GM18909 (cell line): ENCODE data around the gene NAALADL2.

Experiments
- ATAC-seq: cut with Tn5 transposase; IDR thresholded peaks from one replicate; pipeline ENCODE4 v1.9.1; 2021; ENCODE audit warnings: mild to moderate bottlenecking; ENCODE audit not compliant: unreplicated experiment, poor library complexity

Gene NAALADL2

DNA sequence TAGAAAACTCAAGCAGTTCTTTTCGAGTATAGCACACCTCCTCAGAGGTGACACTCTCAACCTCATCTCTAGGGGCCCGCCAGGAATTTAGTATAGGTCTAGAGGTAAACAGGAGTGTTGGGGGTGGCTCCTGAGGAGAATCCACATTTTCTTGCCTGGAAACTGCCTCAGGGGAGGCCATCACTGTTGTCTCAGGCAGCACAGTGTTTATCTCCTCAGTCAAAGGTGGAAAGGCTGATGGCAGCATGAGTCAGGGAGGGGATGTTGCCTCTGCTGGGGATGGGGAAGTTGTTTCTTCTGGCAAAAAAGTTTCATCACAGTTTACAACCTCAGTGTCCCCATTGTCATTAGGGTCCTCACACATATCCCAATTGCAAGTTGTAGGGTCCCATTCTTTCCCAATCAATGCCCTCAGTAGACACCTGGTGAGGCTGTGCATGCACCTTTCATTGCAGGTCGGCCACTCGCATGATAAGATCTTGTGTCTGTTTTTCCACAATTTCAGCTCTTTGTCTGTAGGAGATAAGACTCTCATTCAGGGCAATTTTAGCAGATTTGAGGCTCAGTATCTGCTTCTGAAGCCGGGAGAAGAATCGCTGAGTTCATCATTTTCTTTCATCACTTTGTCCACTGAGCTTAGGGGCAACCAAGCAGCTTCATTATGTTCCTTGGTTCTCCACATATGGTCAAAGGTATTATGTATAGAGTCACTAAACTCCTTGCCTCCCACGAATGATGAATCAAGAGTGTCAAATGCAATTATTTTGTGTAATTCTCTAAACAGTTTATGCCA, 25.8 kb downstream of the NAALADL2 start:
- ATAC-seq = no peak

DNA sequence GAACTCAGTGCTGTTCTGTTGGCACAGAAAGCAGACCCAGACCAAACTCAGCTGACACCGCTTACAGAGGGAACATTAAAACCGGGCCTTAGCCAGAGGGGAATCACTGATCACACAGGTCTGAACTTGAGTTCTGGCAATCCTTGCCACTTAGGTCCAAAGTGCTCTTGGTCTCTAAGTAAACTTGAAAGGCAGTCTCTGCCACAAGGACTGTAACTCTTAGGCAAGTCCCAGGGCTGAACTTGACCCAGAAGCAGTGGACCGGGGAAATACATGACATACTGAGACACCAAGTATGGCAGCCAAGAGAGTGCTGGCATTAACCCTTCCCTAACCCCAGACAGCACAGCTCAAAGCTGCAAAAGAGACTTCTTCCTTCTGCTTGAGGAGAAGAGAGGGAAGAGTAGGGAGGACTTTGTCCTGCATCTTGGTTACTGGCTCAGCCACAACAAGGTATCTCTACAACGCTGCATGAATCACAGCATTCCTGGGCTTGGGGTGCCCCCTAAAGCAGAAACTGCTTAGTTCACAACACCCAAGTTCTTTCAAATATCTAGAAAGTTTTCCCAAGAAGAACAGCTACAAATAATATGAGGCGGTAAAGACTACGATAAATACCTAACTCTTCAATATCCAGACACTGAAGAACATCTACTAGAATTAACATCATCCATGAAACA, 32.5 kb downstream of the NAALADL2 start:
- ATAC-seq = no peak

DNA sequence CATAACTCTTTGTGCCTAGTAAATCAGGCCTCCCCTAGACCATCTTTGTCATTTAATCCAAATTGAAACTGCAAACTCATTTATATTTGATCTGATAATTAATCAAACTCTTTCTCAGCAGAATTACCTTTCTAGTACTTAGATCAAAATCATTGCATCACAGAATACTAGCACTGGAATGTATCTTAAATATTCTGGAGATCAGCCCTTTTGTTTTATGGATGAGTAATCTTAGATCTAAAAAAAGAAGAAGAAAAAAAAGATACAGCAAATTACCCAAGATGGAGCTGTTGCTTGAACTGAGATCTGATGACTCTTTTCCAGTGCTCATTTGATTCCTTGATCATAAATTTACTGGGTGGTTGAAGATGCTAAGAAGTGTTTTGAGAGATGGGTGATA, 47.9 kb downstream of the NAALADL2 start:
- ATAC-seq = no peak

- no peak for ATAC-seq
Observed at GRCh38 chr3:174907628-174908407, 48.7 kb downstream of the NAALADL2 start.

GRCh38 chr3:174931473-174932353, 72.6 kb downstream of the NAALADL2 start:
- no peak for ATAC-seq

DNA sequence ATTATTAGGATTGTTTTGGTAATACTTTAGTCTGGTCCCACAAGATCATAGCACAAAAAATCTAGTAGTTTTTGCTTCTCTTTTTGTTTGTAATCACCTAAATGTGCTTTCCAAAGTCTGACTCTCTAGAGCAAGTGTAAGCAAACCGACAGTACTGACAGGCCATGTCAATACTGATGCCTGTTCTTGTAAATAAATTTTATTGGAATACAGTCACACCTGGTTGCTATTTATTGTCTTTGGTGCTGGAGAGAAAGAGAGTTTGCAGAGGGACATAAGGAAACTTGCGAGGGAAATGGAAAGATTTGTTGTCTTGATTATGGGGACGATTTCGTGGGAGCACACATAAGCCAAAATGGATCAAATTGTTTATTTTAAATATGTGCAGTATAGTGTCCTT, 77.5 kb downstream of the NAALADL2 start:
- no peak for ATAC-seq

DNA sequence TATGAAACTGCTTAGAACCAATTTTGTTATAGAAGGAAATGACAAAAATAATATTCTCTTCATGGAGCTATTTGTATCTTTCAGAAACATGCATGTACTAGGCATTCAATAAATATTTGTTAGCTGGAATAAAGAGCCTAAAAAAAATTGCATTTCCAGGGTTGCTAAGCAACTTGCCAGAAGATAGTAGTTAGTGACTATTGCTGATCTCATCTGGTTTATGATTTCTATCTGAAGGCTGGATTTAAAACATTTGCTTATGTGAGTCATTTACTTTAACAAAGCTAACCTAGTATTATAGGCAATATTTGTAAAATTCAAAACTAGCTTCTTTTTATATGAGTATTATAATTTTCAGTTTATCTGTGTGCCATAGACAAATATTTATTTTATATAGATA, 78.3 kb downstream of the NAALADL2 start:
- no peak for ATAC-seq

- no peak for ATAC-seq
Observed at GRCh38 chr3:174938102-174938501, 79.0 kb downstream of the NAALADL2 start.

DNA sequence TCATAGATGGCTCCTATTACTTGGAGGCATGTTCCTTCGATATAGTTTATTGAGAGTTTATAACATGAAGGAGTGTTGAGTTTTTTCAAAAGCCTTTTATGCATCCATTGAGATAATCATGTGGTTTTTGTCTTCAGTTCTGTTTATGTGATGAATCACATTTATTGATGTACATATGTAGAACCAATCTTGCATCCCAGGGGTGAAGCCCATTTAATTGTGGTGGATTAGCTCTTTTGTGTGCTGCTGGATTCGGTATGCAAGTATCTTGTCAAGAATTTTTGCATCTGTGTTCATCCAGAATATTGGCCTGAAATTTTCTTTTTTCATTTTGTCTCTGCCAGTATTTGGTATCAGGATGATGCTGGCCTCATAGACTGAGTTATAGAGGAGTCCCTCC, 81.0 kb downstream of the NAALADL2 start:
- ATAC-seq = no peak

GRCh38 chr3:174945276-174945675, 86.1 kb downstream of the NAALADL2 start:
- no peak for ATAC-seq

DNA sequence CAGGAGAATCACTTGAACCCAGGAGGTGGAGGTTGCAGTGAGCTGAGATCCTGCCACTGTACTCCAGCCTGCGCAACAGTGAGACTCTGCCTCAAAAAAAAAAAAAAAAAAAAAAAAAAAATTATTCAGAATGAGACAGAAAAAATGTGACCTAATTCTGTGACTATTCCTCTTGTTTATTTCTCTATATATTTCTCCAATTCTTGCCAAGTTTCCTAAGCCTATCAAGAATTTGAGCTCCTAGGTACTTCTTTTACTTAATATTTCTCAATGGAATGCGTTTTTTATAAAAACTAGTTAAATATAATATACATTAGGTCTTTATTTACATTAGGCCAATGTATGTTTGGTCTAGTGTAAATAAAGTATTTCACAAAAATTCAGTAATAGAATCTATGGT, 86.8 kb downstream of the NAALADL2 start:
- no peak for ATAC-seq

DNA sequence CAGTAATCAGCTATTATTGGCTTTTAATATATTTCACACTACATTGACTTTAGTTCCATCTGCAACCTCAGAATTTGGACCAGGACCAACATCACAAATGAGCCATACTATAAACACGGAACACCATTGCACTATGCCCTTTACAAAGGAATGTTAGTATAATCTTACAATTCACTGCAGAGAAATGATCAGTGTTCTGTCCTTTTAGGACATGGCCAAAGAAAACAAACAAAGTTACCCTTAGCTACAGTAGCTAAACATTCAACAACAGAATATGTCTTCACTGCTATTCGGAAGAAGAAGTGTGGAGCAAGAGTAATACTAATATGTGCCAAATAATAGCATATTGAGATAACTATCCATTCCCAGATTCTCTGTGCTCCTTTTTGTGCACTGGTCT, 90.4 kb downstream of the NAALADL2 start:
- no peak for ATAC-seq

DNA sequence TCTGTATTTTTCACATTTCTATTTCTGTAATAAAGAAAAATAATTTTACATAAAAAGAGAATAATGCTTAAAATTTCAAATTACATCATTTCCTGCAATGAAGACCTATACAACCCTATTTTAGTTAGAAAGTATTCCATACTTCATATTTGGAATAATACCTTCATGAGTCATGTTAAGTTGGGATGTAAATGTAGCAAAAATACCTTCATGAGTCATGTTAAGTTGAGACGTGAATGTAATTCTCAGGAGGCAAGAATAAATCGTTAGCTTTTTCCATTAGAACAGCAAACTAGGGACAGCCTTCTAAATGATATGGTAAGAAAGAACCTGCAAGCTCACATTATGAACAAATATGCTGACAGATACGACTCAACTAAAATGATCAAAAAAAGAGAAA, 91.9 kb downstream of the NAALADL2 start:
- ATAC-seq = no peak

DNA sequence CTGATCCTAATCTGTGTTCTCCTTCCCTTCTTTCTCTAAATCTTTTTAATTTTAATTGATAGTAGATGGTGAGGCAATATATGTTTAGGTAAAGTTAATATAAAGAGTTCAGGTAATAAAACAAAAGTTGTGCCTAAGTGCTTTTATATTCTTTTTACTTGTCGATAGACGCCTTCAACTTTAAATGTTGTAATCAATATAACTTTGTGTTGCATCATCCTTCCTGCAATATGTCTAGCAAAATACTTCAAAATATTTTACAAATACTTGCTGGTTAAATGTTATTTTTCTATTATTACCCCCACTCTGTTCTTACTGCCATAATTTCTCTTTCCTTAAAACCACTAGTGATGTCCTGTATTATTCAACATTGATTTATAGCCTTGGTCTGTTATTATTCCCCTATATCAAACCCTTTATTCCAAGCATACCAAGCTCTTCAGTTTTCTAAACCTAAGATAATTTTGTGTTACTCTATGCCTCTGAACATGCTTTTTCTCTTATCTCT, 92.4 kb downstream of the NAALADL2 start:
- no peak for ATAC-seq

- ATAC-seq = no peak
Observed at GRCh38 chr3:174953068-174953467, 93.9 kb downstream of the NAALADL2 start.

DNA sequence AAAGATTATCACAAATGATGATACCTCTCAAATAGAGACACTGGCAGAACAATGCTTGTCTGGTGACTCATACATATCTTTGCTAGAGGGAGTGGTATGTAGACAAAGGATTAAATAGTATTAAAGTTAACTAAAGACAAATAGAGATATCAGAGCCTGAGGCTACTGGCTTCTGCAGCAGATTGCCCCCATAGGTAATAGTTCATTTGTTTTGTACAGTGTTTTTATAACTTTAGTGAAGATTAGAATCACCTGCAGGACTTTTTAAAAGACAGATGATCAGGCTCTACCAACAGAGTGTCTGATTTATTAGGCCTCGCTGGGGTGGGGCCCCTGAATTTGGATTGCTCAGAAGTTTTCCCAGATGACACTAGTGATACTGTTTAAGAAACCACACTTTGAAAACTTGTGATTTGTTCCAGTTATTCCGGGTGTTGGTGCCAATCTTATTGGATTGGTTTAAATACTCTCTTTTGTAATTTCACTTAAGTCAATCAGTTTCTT, 96.4 kb downstream of the NAALADL2 start:
- ATAC-seq = no peak

DNA sequence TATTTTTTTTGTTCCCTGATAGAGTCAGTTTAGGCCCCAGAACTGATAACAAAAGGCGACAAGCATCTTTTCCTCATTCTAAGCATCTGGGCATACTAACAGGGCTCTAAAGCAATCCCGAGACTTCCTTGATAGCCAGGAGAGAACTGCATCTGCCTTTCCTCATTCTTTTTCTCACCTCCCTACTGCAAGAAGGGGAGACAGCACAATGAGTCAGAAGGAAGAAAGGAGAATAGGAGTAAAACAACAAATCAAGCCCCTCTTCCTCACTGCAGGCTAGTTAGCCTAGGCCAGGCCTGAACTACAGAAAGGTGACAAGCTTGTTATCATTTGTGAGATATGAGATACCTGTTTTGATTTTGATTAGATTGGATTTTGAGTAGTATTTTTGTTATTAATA, 97.9 kb downstream of the NAALADL2 start:
- ATAC-seq = no peak

DNA sequence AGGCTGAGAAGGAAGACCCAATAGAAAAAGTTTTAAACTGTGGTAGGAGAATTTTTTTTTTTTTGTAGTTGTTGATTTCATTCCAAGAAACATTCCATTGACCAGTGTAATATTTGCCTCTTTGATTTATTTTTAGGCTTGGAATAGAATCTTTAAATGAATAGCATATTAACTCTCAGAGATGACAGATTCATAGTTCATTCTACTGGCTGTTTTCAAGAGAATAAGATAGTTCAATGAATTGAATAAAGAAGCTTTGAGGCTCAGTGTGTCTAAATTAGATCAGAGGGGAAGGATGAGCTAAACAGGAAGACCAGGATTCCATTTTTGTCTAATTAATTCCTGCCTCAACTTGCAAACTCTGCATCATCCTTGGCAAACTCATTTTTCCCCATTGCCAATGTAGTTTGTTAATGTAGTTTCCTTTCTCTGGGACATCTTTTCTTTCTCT, 98.4 kb downstream of the NAALADL2 start:
- no peak for ATAC-seq

DNA sequence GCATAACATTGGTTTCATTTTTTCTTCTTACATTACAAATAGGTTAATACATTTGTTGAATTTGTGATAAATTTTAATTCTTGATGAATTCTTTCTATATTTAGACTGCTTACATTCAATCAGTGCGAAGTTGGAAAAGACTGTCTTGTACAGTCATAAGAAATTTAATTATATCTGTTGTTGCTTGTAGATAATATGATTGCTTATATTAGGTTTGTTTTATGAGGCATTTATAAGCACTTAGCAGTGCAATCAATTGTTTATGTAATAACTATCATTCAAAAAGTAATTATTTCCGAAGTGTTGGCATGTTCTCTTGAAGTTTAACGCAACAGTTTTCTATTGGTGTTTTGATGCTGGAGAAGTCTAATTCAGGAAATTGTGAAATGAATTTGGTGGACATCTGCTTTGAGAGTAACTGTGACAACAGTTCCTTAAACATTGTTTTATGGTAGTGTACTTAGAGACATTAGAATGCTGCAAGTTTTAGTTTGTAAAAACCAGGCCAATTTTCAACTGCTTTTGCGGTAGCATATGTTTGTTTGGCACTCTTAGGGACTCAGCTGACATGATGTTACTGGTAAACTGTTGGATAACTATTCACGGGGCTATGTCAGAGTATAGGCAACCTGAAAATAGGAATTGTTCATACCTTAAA, 99.7 kb downstream of the NAALADL2 start:
- no peak for ATAC-seq
